ENCODE data around the gene HYAL2.

Gene HYAL2

DNA sequence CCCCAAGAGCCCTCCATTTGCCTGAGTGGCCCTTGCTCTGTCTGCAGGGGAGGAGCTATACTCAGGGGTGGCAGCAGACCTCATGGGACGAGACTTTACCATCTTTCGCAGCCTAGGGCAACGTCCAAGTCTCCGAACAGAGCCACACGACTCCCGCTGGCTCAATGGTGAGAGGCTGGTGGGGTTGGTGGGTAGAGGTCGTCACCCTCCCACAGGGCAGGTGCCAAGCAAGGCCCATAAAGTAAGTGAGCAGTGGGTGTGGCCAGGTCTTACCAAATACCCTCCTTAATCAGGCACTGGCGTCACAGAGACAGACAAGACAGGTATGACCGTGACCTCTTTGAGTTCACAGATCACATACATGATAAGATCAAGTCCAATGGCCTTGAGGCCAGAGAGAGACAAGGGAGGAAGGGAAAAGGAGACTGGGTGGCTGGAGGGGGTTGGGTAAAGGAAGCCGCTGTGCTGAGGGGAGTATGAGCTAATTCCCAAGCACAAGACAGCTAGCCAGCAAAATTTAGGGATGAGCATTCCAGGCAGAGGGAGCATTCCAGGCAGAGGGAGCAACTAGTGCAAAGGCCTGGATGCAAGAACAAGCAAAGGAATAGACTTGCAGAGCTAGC lies 51.1 kb downstream of the HYAL2 start:
- no peak for DNase-seq (ENCODE audit: low read depth)

GRCh38 chr3:50270422-50271224 lies 51.9 kb downstream of the HYAL2 start:
- no peak for DNase-seq (ENCODE audit: low read depth)

- no peak for DNase-seq (ENCODE audit: low read depth)
Observed at GRCh38 chr3:50269977-50270413, 52.5 kb downstream of the HYAL2 start.

DNA sequence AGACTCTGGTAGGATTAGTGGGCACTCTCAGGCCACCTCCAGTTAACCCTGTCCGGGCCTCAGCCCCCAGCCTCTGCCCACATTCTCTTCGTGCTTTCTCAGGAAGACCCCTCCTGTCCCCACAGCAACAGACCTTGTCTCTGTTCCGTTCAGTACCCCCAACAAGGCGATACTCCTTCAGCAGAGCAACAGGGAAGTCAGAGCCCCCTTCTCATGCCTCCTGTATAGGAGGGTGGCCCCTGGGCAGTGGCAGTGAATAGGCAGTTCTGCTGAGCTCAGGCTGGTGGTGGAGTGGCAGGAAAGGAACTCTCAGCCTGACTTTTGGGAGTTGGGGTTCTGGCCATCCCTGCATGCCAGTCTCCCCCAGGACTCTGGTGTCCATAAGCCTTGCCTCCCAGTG lies 53.1 kb downstream of the HYAL2 start:
- DNase-seq (ENCODE audit: low read depth) = no peak

GRCh38 chr3:50268703-50269451 lies 53.7 kb downstream of the HYAL2 start, which contains the start of gene SEMA3B:
Gene SEMA3B, plus strand, starts transcription at chr3:50269147. Its CDS starts 94 bp downstream, at chr3:50269241.
- DNase-seq (ENCODE audit: low read depth) = no peak

DNA sequence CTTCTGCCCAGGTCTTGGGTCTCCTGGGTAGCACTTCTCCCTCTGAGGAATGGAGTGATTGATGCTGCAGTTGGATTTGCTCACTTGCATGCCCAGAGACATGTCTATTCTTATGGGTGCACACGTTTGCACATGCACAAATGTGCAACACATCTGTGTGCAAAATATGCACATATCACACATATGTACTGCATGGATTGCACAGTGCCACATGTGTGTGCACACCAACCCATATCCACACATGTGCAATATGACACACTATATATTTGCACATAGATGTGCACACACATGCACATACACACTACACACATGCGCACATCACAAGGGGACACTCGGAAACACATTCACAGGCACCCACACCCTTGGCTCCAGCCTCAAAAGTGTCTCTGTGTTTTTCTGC lies 54.3 kb downstream of the HYAL2 start:
- DNase-seq (ENCODE audit: low read depth) = no peak

Measured in stimulated activated CD8-positive, alpha-beta memory T cell treated with anti-CD3 and anti-CD28 coated beads, Interleukin-12 subunit alpha, Interleukin-12 subunit beta, amount 100 ng/mL, for 4 hours (primary cell).